Activated CD4-positive, alpha-beta T cell treated with anti-CD3 and anti-CD28 coated beads for 4 hours (primary cell): ENCODE measurements around the gene ECE2.
"Not testable (repeated sequence)": the region's sequence is repeated elsewhere in the genome, so short reads cannot be mapped to it uniquely, and the experiment has no call there.

ENCODE experiments used
- DNase-seq, 2 donors: peaks; one replicate each; pipeline ENCODE4 v3.0.0-alpha.2; 2020

ECE2 gene

GRCh38 chr3:184241141-184241446, 34.7 kb upstream of the ECE2 start:
- no peak for DNase-seq

DNA sequence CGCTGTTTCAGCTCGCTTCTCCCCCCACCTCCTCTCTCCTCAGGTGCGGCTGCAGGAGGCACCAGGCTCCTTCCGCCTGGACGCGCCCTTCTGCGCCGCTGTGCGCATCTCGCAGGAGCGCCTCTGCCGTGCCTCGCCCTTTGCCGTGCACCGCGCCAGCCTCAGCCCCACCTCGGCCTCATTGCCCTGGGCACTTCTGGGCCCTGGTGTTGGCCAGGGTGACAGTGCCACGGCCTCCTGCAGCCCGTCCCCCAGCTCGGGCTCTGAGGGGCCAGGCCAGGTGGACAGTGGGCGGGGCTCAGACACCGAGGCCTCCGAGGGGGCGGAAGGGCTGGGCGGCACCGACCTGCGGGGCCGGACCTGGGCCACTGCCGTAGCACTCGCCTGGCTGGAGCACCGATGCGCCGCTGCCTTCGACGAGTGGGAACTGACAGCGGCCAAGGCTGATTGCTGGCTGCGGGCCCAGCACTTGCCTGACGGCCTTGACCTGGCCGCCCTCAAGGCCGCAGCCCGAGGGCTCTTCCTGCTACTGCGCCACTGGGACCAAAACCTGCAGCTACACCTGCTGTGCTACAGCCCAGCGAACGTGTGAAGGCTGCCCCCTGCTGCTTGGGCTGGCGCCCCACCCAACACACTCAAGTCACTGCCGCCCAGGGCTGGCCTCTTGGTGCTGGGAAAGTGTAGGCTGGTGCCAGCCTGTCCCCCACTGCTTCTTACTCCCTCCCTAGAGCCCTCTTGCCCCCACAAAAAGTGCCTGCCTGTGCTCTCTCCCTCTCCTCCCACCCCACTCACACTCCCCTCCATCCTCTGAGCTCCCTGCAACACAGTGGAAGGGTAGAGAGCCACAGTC, 34.1 kb upstream of the ECE2 start:
- DNase-seq = no peak

GRCh38 chr3:184242297-184242685, 33.5 kb upstream of the ECE2 start:
- DNase-seq = no peak

DNA sequence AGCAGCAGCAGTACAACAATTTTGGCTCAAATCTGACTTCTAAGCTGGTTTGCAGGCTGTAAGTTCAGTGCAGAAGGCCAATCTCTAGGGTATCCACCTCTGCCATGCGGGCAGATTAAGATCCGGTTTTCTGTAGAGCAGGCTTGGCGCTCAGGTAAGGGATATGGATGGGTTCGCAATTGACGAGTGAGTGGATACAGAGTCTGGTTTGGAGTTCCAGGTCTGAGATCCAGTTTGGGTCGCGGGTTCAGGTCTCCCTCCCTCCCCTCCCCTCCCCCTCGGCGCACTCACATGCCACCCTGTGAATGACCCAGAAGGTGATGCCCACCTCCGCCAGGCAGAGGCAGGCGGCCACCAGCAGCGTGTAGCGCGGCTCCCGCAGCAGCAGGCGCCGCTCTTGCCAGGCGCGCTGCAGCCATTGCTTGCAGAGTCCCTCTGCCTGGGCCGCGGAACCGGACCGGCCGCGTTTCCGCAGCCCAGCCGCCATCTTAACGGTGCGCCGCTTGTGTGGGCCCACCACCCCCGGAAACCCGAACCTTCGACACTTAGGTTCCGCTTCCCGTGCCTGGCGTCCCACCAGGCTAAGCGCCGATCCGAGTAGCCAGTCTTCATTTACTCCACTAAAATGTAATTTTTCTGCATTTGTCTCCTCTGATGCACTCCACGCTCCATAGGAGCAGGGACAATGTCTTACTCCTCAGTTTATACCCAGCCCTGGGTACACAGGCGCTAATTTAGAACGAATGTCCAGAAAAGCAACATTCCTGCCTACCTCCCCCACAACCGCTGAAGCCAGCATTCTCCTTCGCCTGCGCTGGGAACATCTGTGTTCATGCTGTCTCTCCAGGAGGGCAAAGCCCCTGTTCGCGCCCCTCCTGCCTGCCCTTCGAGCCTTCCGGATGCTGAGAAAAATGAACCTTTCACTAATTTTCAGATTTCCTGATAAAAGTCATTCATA, 27.1 kb upstream of the ECE2 start, which contains the start of gene ALG3:
Gene ALG3 (minus strand): TSS at position 509 of the 958 bp plus-strand sequence. CDS start 22 bp downstream, at position 487.
- DNase-seq = peak; percentile 85

- peak; percentile 94 to 95 for DNase-seq
Observed at GRCh38 chr3:184249412-184250166, 26.2 kb upstream of the ECE2 start, which contains the start of gene EEF1AKMT4. Gene EEF1AKMT4, plus strand, starts transcription at chr3:184249672. Its CDS starts 23 bp downstream, at chr3:184249695.

DNA sequence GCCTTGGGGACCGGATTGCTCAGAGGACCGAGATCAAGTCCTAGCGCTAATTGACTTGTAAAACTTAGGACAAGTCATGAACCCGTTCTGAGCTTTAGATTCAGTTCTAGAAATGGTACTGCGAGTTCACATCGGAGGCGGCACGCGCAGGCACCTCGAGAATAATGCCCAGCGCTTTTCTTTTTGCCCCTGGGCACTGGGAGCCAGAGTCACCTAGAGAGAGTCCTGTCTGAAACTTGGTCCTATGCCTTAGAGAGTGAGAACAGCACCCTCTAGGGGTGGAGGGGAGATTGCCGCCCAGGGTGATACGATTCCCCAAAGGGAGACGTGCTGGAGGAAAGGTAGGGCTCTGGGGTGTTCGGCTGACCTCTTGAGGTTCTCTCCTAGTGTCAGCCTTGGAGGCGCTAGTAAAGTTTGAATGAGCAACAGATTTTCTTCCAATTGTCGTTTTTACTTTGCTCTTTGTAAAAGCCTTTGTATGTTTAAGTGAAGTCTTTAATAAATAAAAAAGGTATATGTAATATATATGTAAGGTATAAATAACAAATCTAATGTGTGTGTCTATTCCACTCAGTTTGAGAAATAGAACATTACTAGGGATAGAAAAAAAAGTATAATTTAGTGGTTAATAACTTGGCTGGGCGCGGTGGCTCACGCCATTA, 25.5 kb upstream of the ECE2 start:
- DNase-seq = peak; percentile 82 to 92

- peak in 1 of 2 donors; percentile 29 for DNase-seq
Observed at GRCh38 chr3:184255291-184256039, 20.4 kb upstream of the ECE2 start.

- no peak for DNase-seq
Observed at GRCh38 chr3:184257083-184257915, 18.5 kb upstream of the ECE2 start.

GRCh38 chr3:184258926-184259325, 16.9 kb upstream of the ECE2 start:
- DNase-seq = no peak

DNA sequence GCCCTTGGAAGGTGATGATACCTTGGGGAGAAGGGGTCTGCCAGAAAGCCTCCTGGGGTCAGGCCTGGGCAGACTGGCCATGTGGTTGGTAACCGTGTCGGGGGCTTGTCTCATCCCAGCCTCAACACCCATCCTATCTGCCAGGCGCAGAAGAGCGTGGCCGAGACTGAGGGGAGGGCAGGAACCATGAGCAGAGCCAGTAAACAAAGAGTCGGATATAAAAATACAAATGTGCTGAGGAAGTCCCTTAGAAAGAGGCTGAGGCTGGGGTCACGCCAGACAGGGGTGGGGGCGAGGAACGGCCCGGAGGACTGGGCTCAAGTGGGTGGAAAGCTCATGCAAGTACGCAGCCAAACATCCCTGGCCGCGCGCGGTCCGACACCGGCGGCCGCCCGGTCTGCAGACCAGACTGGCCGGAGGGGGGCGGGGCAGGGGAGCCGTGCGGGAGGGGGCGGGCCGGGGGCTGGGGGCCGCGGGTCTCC, 16.4 kb upstream of the ECE2 start:
- no peak for DNase-seq

GRCh38 chr3:184259878-184260723, 15.7 kb upstream of the ECE2 start:
- peak; percentile 29 to 33 for DNase-seq

- DNase-seq = no peak
Observed at GRCh38 chr3:184260724-184261269, 15.0 kb upstream of the ECE2 start.

DNA sequence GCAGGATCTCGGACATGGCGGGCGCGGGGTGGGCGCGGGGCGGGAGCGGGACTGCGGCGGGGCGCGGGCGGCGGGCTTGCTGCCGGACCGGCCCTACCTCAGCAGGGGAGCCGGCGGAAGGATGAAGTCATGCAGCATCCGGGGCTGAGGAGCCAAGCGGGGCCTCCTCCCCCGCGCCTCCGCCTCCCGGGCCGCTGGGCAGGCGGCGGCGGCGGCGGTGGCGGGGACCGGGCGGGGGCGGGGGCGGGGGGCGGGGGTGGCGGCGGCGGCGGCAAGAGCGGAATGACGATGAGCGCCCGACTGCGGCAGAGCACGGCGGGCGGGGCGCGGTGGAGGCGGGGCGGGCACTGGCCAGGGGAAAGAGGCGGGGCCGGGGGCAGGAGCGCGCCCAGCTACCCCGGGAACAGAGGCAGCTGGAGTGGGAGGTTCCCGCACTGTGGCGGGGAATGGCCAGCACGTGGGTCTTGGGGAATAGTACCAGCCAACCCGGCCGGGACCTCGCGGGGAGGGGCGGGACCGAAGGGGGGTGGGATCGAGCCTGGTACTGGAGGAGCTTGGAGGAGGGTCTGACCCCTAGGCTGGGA, 14.5 kb upstream of the ECE2 start, which contains the start of gene CAMK2N2:
Gene CAMK2N2 (minus strand): TSS at position 284 of the 584 bp plus-strand sequence. CDS start 268 bp downstream, at position 16.
- peak; percentile 56 to 62 for DNase-seq

GRCh38 chr3:184261854-184262763, 13.7 kb upstream of the ECE2 start:
- peak; percentile 31 to 38 for DNase-seq

- DNase-seq = no peak
Observed at GRCh38 chr3:184262764-184263179, 13.1 kb upstream of the ECE2 start.

DNA sequence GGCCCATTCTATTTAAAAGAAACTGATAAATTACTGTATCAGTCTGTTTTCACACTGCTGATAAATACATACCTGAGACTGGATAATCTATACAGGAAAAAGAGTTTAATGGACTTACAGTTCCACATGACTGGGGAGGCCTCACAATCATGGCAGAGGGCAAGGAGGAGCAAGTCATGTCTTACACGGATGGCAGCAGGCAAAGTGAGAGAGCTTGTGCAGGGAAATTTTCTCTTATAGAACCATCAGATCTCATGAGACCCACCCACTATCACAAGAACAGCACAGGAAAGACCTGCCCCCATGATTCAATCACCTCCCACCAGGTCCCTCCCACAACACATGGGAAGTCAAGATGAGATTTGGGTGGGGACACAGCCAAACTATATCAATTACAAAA, 8.6 kb upstream of the ECE2 start:
- not testable (repeated sequence) for DNase-seq

- DNase-seq = no peak
Observed at GRCh38 chr3:184272269-184272668, 3.6 kb upstream of the ECE2 start.

GRCh38 chr3:184275381-184275701, 481 bp upstream of the ECE2 start:
- no peak for DNase-seq
